ENCODE measurements around the gene TUSC2.

TUSC2 gene

GRCh38 chr3:50352781-50353180, 24.8 kb upstream of the TUSC2 start:
- no peaks in the 10 kb centered on the region for H3F3A ChIP-seq (ENCODE audit: insufficient read depth, low read length)
- TF ChIP-seq CTCF (IDR thresholded peaks at IDR 0.05; ENCODE audit: low read length) (peak; percentile 42; the same call in 1 of the 2 replicates), EZH2 (IDR thresholded peaks at IDR 0.05; ENCODE audit: borderline replicate concordance, low read length) (no peak)
- H3K27ac ChIP-seq (ENCODE audit: low read depth, low read length, poor library complexity, severe bottlenecking) = no peak overlapping the region
- H3K9me2 ChIP-seq (ENCODE audit: low read depth, low read length) = no peaks in the 10 kb centered on the region
- H3K9ac ChIP-seq (ENCODE audit: low read length) = no peak overlapping the region
- peaks cover 47% of the 10 kb centered on the region for H3K4me1 ChIP-seq (ENCODE audit: insufficient read depth, low read length, severe bottlenecking)
- no peaks in the 10 kb centered on the region for H4K20me1 ChIP-seq (ENCODE audit: insufficient read depth, low read length)
- H3K36me3 ChIP-seq (ENCODE audit: insufficient read depth, low read length) = peaks cover 45% of the 10 kb centered on the region; the same call in 1 of the 2 replicates
- H3K9me3 ChIP-seq (ENCODE audit: low read length) = no peaks in the 10 kb centered on the region
- H3K27me3 ChIP-seq (ENCODE audit: insufficient read depth, low read length) = no peaks in the 10 kb centered on the region
- no peaks in the 10 kb centered on the region for H3K79me2 ChIP-seq (ENCODE audit: insufficient read depth, low read length)
- H2AFZ ChIP-seq (ENCODE audit: low read length) = no peak overlapping the region
- H3K4me3 ChIP-seq (ENCODE audit: low read depth, low read length, poor library complexity, severe bottlenecking) = no peak overlapping the region
- H3K4me2 ChIP-seq (ENCODE audit: low read length) = no peak overlapping the region

DNA sequence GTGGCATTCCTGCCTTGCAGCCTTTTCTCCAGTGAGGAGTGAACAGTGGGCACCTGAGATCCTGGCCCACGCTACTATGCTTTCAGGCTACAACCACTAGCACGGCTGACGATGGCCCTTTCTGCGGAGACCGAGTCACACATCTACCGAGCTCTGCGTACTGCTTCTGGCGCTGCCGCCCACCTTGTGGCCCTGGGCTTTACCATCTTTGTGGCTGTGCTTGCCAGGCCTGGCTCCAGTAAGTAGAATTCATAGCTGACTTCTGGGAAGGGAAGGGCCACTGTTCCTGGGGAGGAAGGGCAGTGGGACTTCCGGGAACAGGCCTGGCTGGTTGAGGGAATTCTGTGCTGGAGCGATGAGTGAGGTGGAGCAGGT, 23.3 kb upstream of the TUSC2 start:
- no peak overlapping the region for H3K27ac ChIP-seq (ENCODE audit: low read depth, low read length, poor library complexity, severe bottlenecking)
- no peaks in the 10 kb centered on the region for H3K9me3 ChIP-seq (ENCODE audit: low read length)
- peaks cover 50% of the 10 kb centered on the region; the same call in 1 of the 2 replicates for H3K36me3 ChIP-seq (ENCODE audit: insufficient read depth, low read length)
- TF ChIP-seq EZH2 (IDR thresholded peaks at IDR 0.05; ENCODE audit: borderline replicate concordance, low read length) = no peak
- TF ChIP-seq CTCF (IDR thresholded peaks at IDR 0.05; ENCODE audit: low read length) = no peak
- H3K79me2 ChIP-seq (ENCODE audit: insufficient read depth, low read length) = no peaks in the 10 kb centered on the region
- no peaks in the 10 kb centered on the region for H3F3A ChIP-seq (ENCODE audit: insufficient read depth, low read length)
- H3K9me2 ChIP-seq (ENCODE audit: low read depth, low read length) = no peaks in the 10 kb centered on the region
- peak overlapping the region; percentile 86 for H3K9ac ChIP-seq (ENCODE audit: low read length)
- peaks cover 33% of the 10 kb centered on the region for H3K4me1 ChIP-seq (ENCODE audit: insufficient read depth, low read length, severe bottlenecking)
- H3K4me3 ChIP-seq (ENCODE audit: low read depth, low read length, poor library complexity, severe bottlenecking) = peak overlapping the region; percentile 76
- H4K20me1 ChIP-seq (ENCODE audit: insufficient read depth, low read length) = no peaks in the 10 kb centered on the region
- peak overlapping the region; percentile 88 for H3K4me2 ChIP-seq (ENCODE audit: low read length)
- no peak overlapping the region for H2AFZ ChIP-seq (ENCODE audit: low read length)
- no peaks in the 10 kb centered on the region for H3K27me3 ChIP-seq (ENCODE audit: insufficient read depth, low read length)

DNA sequence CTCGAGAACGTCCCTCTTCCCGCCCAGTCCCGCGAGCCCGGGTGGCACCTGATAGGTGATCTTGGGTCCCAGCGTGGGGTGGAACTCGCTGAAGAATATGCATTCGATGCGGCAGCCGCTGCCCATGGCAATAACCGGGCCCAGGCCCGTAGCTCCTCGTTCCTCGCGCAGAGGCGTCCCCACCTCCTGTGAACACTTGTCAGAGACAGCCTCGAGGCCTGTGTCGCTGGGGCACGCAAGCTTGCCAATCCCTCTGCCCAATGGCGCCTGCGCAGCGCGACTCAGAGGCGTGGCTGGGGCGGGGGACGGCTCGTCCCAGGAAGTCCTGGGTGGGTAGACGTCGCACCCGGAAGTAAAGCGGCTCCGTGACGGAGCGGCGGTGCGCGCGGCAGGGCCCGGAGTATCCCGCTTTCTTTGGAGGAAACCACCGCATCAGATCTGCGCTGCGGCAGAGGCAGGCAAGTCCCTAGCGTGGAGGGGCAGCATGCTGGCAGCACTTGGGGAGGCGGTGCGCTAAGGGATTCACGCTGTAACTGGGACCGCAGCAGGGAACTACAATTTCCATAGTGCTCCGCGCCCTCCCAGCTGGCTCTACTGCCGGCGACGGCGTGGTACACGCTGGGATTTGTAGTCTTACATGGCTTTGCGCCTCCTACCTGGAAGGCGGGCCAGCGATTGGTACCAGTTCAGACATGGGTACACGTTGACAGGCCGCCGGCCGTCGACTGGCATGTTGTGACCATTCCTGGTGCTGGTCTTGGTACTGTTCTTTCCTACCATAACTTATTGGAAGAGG, 22.7 kb upstream of the TUSC2 start, which contains the start of the genes CYB561D2 and NPRL2:
Gene CYB561D2 (plus strand): TSS at position 336 of the 796 bp plus-strand sequence. CDS start 572 bp downstream, outside the sequence.
Gene NPRL2 (minus strand): TSS at position 249 of the 796 bp plus-strand sequence. CDS start 123 bp downstream, at position 126.
- TF ChIP-seq CTCF (IDR thresholded peaks at IDR 0.05; ENCODE audit: low read length) (no peak), EZH2 (IDR thresholded peaks at IDR 0.05; ENCODE audit: borderline replicate concordance, low read length) (no peak)
- peaks cover 50% of the 10 kb centered on the region; the same call in 1 of the 2 replicates for H3K36me3 ChIP-seq (ENCODE audit: insufficient read depth, low read length)
- H3K4me1 ChIP-seq (ENCODE audit: insufficient read depth, low read length, severe bottlenecking) = peaks cover 30% of the 10 kb centered on the region
- H2AFZ ChIP-seq (ENCODE audit: low read length) = no peak within 1 kb of the TSS
- H3K27ac ChIP-seq (ENCODE audit: low read depth, low read length, poor library complexity, severe bottlenecking) = peak within 1 kb of the TSS; percentile 74
- no peaks in the 10 kb centered on the region for H3K9me3 ChIP-seq (ENCODE audit: low read length)
- no peaks in the 10 kb centered on the region for H3K79me2 ChIP-seq (ENCODE audit: insufficient read depth, low read length)
- H4K20me1 ChIP-seq (ENCODE audit: insufficient read depth, low read length) = no peaks in the 10 kb centered on the region
- H3K9me2 ChIP-seq (ENCODE audit: low read depth, low read length) = no peaks in the 10 kb centered on the region
- H3K4me3 ChIP-seq (ENCODE audit: low read depth, low read length, poor library complexity, severe bottlenecking) = peak within 1 kb of the TSS; percentile 76
- no peaks in the 10 kb centered on the region for H3F3A ChIP-seq (ENCODE audit: insufficient read depth, low read length)
- H3K27me3 ChIP-seq (ENCODE audit: insufficient read depth, low read length) = no peaks in the 10 kb centered on the region
- peak within 1 kb of the TSS; percentile 88 for H3K4me2 ChIP-seq (ENCODE audit: low read length)
- H3K9ac ChIP-seq (ENCODE audit: low read length) = peak within 1 kb of the TSS; percentile 86
